ENCODE data around the gene OTUD5.

DNA sequence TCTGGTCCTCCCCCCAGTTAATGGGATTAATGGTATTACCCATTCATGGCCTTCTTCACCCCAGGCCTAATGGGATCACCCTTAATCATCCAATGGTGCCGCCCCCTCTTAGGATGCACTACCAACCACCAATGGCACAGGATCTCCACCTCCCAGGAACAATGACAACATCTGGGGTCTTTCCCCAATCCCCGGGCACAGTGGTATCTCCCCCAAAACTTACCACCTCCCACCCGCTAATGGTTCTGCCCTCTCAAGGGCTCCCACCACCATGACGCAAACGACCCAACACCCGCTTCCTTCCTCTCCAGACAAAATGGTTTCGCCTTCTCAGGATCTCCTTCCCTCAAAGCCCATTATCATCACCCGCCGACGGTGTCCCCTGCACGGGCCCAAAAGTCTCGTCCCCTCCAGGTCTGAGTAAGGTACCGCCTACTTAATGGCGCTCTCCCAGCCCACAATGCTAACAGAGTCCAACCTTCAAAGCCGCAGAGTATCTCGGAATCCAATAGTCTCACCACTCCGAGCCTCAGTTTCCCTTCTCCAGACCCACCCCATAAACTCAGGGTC, 44.2 kb upstream of the OTUD5 start:
- TF ChIP-seq POLR2AphosphoS5 (IDR thresholded peaks at IDR 0.05) (no peak), POLR2A (IDR thresholded peaks at IDR 0.05; ENCODE audit: low read depth) (no peak), EP300 (IDR thresholded peaks at IDR 0.05) (no peak)
- TF ChIP-seq, protein P1, sequence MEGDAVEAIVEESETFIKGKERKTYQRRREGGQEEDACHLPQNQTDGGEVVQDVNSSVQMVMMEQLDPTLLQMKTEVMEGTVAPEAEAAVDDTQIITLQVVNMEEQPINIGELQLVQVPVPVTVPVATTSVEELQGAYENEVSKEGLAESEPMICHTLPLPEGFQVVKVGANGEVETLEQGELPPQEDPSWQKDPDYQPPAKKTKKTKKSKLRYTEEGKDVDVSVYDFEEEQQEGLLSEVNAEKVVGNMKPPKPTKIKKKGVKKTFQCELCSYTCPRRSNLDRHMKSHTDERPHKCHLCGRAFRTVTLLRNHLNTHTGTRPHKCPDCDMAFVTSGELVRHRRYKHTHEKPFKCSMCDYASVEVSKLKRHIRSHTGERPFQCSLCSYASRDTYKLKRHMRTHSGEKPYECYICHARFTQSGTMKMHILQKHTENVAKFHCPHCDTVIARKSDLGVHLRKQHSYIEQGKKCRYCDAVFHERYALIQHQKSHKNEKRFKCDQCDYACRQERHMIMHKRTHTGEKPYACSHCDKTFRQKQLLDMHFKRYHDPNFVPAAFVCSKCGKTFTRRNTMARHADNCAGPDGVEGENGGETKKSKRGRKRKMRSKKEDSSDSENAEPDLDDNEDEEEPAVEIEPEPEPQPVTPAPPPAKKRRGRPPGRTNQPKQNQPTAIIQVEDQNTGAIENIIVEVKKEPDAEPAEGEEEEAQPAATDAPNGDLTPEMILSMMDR (IDR thresholded peaks at IDR 0.05), result no peak

Data from esophagus muscularis mucosa (tissue), 4 donors.